CMK (cell line): ENCODE results near the gene MRPS9.

ENCODE experiments used
- DNase-seq: peaks from one replicate; pipeline ENCODE4 v3.0.0-alpha.2; 2010; ENCODE audit warnings: low read depth

The MRPS9 gene

DNA sequence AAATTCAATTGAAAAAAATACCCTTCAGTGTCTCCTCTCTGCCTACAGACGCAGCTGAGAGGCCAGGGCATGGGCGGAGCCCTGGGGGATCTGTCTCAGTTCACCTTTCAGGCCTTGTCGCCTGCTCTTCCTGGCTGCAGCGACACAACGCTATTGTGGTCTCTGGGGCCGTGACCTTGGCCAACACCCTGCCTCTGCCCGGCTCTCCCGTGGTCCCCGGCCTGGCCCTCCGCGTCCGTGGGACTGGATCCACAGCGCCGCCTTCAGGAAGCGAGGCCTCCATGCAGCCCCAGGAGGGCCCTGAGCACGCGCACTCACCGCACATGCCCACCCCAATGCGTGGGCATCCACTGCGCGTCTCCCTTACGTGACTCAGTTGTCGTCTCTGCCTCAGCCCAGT, 81.1 kb downstream of the MRPS9 start:
- no peak for DNase-seq

DNA sequence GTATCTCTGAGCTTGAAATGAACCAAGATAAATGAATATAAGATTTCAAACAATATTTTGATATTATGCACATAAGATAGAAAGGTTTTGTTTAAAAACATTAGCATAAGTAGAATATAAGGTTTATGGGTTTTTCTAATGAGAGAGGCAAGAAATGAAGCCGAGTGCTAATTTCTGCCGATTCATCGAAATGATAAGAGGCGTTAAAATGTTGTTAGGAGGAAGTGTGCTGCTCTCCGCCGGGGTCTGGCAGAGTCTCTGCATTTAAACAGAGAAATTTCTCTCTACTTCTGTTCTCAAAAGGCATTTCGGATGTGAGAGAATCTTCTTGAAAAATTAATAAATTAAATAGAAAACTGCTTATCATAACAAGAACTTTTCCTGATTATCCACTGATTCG, 83.6 kb downstream of the MRPS9 start:
- no peak for DNase-seq

DNA sequence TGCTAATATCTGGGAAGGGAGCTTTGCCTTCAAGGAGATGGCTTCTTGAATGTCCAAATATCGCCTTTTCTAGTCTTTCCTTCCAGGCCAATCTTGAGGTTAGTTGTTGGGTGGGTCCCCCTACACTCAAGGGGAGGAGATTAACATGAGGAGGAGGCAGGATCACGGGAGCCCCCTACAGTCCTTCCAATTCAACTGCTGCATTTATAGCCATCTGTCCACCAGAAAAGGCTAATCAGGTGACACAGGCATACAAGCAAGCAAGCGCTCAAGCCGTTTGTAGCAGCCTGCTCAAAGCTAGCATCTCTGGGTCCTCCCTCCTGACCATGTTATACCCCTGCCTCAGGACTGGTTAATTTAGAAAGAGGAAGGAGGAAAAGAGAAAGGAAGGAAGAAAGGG, 87.6 kb downstream of the MRPS9 start:
- DNase-seq, result no peak

DNA sequence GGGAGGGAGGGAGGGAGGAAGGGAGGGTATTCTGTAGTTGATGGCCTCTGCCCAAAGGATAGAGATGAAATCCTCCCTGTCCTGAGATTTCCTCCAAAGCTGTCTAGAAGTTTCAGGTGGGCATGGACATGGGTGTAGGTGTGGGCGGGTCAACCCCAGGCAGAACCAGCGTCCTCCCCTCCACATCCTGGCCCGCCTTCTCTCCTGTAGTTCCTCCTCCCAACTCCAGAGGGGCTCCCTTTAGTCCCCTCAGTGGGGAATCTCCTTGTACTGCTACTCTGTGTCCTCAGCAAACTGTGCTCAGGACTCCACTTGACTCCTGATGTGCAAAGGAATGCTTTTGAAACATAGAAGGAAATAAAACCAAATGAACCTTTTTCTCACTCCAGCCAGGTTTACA, 88.1 kb downstream of the MRPS9 start:
- no peak for DNase-seq

DNA sequence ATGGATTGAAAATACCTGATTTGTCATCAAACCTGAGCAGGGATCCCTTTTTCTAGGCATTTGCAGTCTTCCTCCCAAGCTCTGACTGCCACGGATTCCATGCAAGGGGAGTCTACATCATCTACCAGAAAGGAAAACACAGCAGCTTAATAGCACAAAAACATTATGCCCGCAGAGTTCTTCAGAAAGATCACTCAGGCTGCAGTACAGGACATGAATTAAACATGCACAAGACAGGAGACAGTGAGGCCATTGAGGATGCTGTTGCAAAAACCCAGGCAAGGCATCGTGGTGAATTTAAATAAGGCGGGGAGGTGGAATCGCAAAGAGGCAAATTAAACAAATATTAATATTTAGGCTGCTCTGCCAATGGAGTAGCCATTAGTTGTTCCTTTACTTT, 88.5 kb downstream of the MRPS9 start:
- DNase-seq, result no peak

DNA sequence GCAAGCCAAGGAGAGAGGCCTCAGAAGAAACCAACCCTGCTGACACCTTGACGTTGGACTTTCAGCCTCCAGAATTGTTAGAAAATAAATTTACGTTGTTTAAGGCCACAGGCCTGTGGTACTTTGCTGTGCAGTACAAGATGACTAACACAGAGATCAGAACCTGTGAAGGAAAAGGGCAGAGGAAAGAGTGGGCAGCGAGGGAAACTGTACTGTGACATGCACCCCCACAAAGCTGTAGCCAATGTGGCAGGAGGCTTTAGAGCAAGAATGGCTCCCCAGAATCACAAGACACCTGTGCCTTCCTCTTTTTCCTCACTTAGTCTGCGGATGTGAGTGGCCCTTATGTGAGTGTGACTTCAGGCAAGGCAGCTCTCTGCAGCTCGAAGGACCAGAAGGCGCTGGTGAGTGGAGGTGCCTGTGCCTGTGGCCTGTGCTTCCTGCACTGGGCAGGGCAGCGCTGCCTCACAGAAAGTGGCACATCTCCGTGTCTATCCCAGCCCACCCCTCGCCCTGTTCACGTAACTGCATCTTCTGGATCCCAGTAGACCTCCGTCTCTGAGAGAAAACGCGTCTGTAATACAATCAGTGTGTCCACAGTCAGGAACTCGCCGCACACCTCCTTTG, 89.5 kb downstream of the MRPS9 start:
- no peak for DNase-seq

DNA sequence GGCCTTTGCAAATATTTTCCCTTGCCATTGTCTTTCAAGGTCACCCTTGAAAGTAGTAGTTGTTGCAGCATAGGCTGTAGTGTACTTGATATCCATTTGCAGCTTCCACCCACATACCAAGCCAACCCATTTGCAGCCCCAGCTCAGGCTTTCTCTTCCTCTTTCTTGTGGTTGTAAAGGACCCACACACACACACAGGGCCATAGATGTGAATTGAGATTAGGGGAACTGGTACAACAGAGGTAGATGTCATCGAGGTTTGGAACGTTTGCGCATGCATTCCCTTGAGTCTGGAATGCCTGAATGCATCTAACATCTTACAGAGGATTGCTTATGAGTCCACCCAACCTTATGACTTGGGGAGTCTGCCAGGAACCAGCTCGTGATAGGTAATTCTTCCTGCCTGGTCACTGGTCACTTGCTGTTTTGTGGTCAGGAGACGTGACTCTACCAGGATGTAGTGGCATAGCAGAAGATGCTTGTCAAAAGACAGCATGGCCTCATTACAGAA, 91.9 kb downstream of the MRPS9 start:
- DNase-seq, result no peak

DNA sequence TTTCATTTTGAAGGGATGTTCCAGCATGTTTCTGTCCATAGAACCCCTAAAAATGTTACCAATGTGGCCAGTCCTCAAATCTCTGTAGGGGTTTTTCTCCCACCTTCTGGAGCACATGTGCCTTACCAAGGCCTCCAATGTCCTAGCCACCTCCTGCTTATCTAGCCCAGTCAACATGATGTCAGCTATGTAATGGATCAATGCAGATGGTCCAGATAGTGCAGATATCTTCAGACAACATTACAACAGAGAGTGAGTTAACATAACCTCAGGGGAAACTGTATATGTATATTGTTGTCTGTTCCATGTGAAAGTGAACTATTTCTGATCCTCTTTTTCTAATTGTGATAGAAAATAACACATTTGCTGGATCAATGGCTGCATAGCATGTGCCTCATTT, 92.7 kb downstream of the MRPS9 start:
- no peak for DNase-seq

DNA sequence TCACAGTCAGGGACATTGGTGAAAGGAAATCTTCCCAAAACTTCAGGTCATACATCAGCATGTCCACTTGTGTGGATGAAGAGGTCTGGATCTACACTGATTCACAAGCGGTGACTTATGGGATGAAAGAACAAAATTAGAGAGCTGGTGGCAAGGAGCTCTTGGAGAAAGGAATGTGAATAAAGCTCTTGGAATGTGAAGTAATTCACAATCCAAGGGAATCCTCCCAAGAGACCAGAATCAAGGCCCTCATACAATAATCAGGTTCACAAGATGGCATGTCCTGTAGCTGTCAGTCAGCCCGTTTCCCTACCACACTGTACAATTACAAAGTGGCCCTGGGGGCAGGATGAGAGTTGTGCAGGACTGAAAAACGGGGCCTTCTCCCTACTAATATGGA, 96.2 kb downstream of the MRPS9 start:
- no peak for DNase-seq

DNA sequence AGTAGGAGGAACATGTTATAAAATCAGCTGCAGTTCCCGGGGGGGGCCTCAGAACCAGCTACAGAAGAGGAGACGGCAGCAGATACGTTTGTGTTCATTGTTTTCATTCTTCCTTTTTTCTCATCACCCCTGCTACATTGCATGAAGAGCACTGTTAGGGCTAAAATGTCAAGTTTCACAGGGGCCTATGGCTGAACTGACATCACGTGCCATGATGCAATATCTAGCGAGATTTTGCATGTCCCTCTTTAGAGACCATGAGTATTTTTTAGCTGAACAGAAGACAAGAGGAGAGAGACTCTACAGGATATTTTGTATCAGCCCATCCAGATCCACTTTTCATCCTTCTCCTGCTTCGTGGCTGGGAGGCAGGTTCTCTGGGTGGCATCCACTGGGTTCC, 97.6 kb downstream of the MRPS9 start:
- no peak for DNase-seq

DNA sequence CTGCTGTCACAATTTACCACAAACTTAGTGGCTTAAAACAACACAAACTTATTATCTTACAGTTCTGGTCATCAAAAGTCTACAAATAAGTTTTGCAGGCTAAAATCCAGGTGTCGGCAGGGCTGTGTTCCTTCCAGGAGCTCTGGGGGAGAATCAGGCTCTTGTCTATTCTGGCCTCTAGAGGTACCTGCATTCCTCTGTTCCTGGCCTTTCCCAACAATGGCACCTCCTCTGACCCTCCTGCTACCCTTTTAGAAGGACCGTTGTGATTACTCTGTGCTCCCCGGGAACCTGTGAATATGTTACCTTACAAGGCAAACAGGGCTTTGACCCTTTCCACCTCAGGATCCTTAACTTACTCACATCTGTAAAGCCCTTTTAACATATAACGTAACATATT, 98.5 kb downstream of the MRPS9 start:
- DNase-seq, result no peak

DNA sequence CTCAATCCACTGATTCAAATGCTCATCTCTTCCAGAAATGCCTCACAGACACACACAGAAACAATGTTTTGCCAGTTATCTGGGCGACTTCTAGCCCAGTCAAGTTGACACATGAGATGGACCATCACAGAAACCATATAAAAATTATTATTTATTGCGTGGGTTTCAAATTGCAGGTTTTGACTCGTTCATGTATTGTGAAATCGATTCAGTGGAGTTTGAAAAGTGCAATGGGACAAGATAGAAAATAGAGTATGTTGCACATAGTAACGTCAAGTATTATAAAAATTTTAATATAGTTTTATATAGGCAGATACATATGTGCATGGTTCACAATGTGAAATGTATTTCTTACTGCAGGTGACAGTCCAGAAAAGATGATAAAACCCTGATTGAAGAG, 100.8 kb downstream of the MRPS9 start:
- DNase-seq, result no peak

DNA sequence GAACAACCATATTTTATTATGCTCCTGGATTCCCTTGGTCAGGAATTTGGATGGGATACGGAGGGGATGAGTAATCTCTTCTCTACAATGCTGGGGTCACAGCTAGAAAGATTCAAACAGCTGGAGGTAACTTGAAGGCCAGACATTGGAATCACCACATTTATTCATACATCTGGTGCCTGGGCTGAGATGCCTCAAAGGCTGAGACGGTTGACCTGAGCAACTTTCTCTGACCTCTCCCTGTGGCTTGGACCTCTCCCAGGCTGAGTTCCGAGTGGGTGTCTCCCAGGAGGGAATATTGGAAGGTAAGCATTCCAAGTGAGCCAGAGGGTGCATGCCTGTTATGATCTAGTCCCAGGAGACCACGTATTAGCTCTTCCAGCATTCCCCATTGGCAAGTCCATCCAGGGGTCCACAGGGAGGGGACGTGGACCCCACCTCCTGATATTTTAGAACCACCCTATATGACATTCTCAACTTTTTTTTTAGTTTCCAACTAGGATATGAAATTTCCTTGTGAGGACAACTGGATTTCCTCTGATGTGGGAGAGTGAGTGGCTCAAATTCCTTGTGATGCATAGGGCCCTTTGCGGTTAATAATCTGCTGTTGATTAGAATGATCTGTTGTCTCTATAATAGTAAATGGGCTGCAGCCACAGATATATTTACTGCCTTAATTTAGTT, 101.8 kb downstream of the MRPS9 start:
- no peak for DNase-seq

DNA sequence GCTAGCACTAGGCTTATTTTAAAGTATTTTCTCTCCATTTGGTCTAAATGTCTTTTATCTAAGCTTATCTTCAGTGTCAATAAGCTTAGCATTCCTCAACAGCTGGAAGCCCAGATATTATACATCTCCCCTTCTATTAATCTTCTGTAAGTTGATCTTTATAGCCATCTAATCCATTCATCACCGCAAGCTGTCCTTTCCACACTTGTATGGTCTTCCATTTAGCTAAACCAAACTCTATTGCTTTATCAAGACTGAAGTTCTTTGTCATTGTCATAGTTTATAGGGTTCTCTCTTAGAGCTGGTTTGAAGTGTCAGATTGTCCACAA, 102.3 kb downstream of the MRPS9 start:
- DNase-seq, result no peak

DNA sequence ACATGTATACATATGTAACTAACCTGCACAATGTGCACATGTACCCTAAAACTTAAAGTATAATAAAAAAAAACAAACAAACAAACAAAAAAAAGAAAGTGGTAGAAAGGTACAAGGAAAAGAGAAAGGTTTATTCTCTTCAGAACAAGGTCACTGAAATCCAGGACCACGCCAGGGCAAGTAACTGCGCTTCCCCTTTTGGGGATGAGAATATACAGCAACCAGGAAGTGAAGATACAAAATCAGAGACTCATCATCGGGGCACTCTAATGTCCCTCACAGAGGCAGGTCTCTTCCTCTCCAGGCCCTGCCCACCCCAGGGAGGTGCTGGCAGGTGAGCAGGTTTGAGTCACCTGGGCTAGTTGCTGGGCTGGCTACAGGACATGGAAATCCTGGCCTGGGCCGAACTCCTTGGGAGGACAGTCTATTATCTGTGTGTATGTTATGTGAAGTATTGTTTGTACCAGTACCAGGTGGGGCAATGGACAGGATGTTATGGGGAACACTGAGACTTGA, 103.3 kb downstream of the MRPS9 start:
- no peak for DNase-seq

DNA sequence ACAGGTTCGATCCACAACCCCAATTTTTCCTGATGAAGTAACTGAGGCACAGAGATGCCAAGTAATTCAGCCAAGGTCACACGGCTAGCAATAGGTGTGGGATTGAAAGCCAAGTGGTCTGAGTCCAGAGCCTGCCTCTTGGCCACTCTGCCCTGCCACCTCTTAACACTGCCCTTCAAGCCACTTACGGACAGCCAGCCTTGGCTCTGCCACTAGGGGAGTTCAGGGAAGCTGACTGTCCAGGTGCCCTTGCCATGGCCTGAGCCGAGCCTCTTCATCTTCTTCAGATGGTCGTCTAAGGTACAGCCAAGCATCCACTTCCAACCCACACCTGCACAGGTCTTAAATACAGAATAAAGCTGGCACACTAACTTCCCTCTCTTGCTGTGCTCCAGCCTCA, 104.4 kb downstream of the MRPS9 start:
- DNase-seq, result no peak

DNA sequence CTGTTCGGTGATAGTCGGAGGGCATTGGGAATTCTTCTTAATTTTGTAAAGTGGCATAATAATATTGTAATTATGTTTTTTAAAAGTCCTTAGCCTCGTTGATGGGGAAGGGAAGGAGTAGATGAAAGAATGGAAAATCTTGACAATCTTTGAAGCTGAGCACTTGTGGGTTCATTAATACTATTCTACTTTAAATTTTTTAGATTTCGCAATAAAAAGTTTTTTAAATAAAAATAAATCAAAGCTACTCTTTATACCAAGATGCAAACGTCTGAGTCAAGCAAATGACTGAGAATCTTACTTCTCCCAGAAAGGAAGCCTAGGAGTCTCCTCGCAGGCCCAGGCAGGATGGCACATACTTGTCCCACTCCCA, 105.2 kb downstream of the MRPS9 start:
- DNase-seq, result no peak

DNA sequence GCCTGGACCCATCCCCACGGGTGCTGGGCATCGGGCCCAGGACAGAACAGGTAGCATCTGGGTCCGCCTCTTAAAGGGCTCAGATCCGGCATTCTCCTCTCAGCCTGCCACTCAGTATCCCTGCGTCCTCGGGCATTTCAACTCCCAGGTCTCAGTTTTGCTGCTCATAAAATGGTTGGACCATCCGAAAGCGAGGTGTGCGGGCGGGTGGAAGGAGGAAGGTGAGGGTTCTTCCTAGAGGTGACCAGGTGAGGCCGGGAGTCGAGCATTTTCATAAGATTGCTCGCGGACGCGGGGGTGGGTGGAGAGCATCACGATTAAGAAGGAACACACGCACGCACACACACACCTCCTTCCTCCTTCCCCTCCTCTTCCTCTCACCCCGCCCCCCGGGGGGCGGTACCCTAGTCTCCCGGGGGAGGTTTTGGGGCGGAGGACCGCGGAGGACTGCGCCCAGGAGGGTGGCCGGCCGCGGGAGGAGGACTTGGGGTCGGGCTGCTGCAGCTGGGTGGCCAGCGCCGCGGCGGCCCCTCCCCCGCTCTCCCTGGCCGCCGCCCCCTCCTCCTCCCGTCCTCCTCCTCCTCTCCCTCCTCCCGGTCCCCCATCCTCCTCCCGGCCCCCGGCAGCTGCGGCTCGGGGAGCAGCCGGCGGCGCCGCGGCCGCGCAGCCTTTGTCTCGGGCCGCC, 105.7 kb downstream of the MRPS9 start:
- no peak for DNase-seq

DNA sequence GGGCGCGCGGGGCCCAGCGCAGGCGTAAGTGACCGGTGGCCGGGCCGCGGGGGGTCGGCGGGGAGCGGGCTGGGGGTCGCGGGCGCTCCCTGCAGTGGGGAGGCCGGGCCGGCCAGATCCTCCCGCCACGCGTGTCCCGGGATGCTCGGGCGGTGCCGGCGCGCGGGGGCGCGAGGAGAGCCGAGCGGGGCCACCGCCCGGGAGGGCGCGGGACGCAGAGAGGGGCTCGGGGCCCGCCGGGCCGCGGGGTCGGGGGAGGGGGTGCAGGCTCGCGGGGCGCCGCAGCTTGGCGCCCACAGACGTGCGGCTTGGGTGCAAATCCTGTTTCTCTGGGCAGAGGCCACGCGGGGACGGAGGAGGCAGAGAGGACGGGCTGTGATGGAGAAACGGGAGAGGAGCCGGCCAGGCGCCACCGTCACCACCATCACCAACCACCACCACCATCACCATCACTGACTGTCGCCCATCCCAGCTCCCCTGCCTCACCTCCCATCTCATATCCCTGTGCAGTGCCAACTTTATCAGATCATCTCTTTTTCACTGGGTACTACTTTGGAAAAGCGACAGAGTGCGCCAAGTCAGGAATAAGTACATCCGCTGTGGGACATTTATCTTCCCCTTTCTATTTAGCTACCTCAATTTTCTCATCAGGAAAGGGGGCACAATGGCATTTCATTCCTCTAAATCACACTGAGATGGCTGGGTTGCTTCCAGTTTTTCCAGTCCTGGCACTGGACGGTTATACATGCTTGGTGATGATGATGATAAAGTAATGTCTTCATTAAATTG, 106.5 kb downstream of the MRPS9 start:
- DNase-seq, result no peak

DNA sequence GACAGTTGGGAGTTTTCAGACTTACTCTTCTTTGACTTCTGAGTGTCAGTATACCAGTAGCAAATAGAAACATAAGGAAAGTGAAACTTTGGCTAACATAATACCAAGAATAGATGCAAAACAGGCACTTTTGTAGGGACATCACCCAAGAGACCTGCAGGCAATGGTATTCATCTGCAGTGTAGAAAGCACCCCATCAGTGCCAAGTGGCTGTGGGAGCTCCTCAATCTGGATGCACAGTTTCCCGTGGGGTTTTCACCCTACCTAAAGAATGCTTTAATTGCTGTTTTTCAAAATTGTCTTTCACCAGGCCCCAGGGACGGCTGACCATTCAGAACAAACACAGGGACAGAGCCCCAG, 107.1 kb downstream of the MRPS9 start:
- DNase-seq, result no peak

DNA sequence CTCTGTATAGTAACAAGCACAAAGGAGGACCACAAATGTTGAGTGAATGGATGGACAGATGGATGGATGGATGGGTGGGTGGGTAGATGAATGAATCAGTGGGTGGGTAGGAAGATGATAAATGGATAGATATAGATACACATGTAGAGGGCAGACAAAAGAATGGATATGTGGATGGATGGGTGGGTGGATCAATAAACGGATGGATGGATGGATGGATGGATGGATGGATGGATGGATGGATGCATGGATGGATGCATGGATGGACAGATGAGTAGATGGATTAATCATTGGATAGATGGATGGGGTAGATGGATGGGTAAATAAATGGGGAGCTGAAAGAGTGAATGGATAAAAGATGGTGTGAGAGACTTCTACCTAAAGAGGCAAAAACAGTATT, 111.4 kb downstream of the MRPS9 start:
- DNase-seq, result no peak
